GM19324 (cell line): ENCODE measurements around the gene TES.
"Not testable (repeated sequence)": the region's sequence is repeated elsewhere in the genome, so short reads cannot be mapped to it uniquely, and the experiment has no call there.

ENCODE experiments used
- ATAC-seq: cut with Tn5 transposase; IDR thresholded peaks from one replicate; pipeline ENCODE4 v1.9.1; 2021; ENCODE audit warnings: mild to moderate bottlenecking, moderate library complexity; ENCODE audit not compliant: unreplicated experiment, low FRiP score

The TES gene

DNA sequence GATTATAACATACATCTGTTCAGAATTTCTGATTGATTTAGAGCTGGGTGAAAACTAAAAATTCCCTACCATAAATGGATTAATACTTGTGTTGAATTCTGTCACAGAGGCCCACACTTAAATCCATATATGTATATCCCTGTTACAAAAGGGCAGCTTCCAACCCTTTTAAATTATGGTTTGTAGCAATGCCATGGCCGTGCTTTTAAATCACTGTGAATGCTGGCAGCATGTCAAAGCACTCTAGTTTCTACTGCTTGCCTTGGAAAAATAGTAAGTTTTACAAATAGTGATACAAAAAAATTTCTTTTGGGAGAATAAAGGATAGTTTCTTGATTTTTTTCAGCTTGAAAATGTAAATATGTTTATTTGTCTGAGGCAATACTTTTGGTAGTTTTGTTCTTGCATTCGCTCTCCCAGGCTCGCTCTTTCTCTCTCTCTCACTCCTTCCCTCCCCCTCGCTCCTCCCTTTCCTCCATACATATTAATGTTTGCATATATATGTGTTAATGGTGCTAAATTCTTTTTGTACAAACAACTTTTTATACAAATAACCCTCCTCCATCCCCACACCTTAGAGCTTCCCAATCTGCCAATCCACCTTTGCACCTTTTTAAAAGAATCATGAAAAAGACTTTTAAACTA lies 29.8 kb downstream of the TES start:
- no peak for ATAC-seq

- no peak for ATAC-seq
These were observed 31.0 kb downstream of the TES start for GRCh38 chr7:116241291-116241690.

GRCh38 chr7:116242178-116242577 lies 31.8 kb downstream of the TES start:
- ATAC-seq = no peak

- no peak for ATAC-seq
These were observed 32.4 kb downstream of the TES start for GRCh38 chr7:116242759-116243158.

DNA sequence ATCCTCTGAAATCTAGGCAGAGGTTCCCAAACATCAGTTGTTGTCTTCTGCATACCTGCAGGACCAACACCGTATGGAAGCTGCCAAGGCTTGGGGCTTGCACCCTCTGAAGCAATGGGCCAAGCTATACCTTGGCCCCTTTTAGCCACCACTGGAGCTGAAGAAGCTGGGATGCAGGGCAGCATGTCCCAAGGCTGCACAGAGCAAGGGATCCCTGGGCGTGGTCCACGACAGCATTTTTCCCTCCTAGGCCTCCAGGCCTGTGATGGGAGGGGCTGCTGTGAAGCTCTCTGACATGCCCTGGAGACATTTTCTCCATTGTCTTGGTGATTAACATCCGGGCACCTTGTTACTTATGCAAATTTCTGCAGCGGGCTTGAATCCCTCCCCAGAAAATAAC lies 34.5 kb downstream of the TES start:
- ATAC-seq = not testable (repeated sequence)

- no peak for ATAC-seq
These were observed 36.0 kb downstream of the TES start for GRCh38 chr7:116246357-116246756.

DNA sequence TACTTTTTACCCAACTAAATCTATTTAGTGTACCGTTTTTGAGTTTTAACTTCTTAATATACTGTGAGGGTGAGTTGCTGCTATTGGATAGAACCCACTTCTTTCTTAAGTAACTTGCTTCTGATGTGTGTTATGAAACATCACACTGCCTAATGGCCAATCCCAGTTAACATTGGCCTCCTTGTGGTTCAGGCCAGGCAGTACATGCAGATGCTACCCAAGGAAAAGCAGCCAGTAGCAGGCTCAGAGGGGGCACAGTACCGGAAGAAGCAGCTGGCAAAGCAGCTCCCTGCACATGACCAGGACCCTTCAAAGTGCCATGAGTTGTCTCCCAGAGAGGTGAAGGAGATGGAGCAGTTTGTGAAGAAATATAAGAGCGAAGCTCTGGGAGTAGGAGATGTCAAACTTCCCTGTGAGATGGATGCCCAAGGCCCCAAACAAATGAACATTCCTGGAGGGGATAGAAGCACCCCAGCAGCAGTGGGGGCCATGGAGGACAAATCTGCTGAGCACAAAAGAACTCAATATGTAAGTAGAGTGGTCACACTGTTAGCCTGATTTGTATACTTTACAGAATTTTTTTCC lies 39.7 kb downstream of the TES start:
- ATAC-seq = no peak

GRCh38 chr7:116251675-116252074 lies 41.3 kb downstream of the TES start:
- ATAC-seq = no peak

DNA sequence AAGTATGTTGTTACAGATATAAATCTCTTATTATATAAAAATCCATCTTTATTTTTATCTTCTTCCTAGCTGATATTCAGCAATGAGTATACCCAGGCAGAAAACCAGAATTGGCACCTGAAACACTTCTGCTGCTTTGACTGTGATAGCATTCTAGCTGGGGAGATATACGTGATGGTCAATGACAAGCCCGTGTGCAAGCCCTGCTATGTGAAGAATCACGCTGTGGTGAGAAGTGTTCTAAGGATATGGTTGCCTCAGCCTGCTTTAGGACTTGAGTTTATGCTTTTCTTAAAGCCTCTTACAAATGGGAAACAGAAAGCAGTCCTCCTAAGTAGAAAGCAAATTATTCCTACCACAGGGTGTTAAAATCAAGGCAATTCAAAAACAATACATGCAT lies 41.9 kb downstream of the TES start:
- no peak for ATAC-seq

- no peak for ATAC-seq
These were observed 46.8 kb downstream of the TES start for GRCh38 chr7:116257156-116257555.

GRCh38 chr7:116258734-116259133 lies 48.4 kb downstream of the TES start:
- ATAC-seq = no peak

DNA sequence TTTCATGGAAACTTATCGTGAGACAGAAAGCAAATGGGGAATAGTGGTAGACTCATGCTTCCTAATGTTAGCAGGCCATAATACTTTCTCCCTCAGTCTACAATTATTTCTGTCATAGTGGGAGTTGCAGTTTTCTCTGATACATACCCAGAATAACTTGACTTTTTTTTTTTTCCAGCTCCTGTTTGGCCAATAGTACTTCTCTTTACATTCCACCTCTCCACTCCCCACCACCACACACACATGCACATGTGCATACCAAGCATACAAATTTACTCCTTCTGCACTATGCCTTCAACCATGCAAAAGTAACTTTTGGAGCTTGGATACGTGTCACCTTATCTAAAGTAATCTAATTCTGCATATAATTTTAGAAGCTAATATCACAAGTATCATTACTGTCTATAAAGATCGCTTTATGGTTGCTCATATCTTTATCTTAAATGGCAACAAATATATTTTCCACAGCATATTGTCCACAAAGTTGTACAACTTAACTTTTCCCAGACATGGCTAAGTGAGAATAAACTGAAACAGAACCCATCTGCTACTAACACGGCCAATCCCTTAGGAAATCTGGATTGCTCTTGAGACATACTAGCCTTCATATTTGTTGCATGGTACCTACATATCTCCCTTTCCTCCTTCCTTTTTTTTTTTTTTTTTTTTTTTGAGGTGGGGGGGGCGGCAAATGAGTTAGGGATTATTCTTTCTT lies 49.0 kb downstream of the TES start:
- no peak for ATAC-seq

GRCh38 chr7:116259871-116260440 lies 49.6 kb downstream of the TES start:
- ATAC-seq = no peak

DNA sequence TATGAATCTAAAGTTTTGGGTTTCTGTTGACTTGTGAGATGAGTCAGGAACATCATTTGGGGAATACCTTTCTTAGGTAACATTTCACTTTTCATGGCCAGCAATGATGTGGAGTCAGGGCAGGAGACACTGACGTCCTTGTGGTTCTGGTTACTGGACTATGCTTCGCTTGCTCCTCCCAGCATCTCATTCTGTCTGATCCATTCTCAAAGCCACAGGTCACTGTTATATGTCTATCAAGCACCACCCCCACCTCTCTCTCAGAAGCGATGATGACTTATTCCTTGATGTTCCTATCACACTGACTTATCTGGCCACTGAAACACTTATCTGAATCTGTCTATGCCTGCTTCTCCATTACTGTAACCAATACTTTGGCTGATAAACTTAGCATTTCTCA lies 51.6 kb downstream of the TES start:
- no peak for ATAC-seq

- ATAC-seq = no peak
These were observed 55.5 kb downstream of the TES start for GRCh38 chr7:116265881-116266280.

- ATAC-seq = no peak
These were observed 59.1 kb downstream of the TES start for GRCh38 chr7:116269466-116269865.

DNA sequence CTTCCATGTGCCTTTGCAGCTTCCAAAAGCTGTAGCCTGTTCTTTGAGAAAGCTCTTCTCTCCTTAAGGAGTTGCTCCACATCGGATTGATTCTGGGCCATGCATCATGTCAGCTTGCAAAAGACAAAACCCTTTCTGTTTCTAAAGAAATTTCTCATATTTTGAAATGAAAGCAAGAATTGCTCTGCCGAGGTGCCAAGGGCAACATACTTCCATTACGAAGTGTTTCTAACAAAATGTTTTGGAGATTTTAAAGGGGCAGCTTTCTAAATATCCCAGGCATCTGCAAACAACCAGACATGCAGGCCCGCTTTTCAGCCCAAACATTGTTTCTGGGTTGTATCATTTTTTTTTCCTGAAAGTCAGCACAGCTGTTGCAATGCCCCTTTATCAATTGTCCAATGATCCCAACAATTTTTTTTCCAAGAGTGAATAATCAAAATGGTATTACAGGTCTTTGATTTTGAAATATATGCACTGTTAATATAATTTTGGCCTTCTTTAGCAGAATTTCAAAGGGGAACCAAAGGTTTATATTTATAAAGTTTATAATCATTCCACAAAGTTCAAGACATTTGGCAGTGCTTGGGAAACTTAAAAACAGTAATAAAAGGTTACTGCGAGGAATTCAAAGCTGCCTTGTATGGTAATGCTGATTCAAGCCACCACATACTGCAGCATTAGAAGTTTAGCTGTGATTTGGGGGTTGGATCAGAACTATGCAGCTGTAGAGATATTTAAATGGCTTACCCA lies 61.0 kb downstream of the TES start:
- ATAC-seq = no peak

DNA sequence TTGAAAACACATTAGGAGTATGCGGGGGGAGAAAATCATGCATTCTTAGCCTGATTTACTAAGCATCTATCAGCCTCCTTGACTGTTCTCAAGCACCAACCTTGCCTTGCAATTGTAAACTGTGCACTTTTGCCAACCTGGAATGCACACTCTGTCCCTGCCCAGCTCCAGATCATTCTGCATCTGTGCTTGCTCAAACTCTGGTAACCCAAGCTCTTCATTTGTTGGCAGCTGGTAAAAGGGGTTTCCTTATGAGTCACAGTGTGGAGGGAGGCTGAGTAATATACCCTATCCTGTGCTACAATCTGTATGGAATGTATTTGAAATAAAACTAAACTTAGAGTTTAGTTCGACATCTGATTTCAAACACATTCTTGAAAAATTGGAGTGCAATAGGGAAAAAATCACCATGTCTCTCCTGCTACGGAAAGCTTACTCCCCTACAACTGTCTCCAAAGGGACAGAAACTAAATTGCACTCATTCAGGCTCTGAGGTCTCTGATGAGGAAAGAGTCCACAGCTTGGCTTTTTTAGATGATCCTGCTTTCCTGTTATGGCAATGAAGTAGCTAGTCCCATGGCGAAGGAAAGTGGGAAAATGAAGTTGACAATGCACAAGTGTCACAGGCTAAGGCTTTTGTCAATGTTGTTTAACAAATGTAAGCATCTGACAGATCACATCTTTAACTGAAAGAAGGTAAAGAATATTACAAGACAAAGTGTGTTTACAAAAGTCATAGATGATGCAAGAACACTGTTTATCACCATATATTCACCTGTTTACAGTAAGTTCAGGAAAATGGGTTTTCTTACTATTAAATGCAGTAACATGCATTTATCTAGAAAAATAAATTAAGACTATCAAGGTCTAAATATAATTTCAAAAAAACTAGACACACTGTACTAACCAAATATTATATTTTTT lies 61.9 kb downstream of the TES start:
- no peak for ATAC-seq

GRCh38 chr7:116273283-116273917 lies 63.1 kb downstream of the TES start:
- no peak for ATAC-seq
